ENCODE measurements around the gene SND1. TPM values are rescaled to one million over a fixed set of nuclear protein-coding genes. Genes with fewer than 3 reads are reported as not detected.

The SND1 gene
- total and polyA plus RNA-seq, 2 of the 4 experiments (the other 2 are of a cell fraction), result 154 to 294 TPM

- H2BK120ac ChIP-seq (ENCODE audit: low read depth, low read length), result no peak overlapping the region
- H3K56ac ChIP-seq (ENCODE audit: extremely low read depth, insufficient read depth, low read length), result no peak overlapping the region
- H3K23ac ChIP-seq (ENCODE audit: low read depth, low read length), result no peak overlapping the region
- peaks cover 59 to 70% of the 10 kb centered on the region in 2 experiments for H3K79me1 ChIP-seq (ENCODE audit: low read depth in 1 of 2, low read length in 2 of 2)
- DNase-seq (no peak), ATAC-seq (ENCODE audit: low read depth) (no peak)
- no peak overlapping the region for H2BK15ac ChIP-seq (ENCODE audit: low read depth, low read length)
- no peak overlapping the region for H2AK9ac ChIP-seq (replicated peaks; ENCODE audit: low read depth, low read length, poor library complexity)
- no peak overlapping the region for H2BK20ac ChIP-seq (ENCODE audit: low read depth, low read length)
- in situ Hi-C loops (cut with MboI; ENCODE audit: low sequenced_read_pairs), result no loop called here
- no peak overlapping the region for H2AK5ac ChIP-seq (ENCODE audit: low read depth, low read length)
- H3K9me3 ChIP-seq (ENCODE audit: control insufficient read depth, insufficient read depth, low read length), result no peaks in the 10 kb centered on the region
- WGBS, 2 experiments (ENCODE audit: extremely low coverage in 2 of 2, insufficient read length in 1 of 2), result 94% methylated on average over 7 of the region's 17 CpGs; no CpG with 5 or more reads in 1 of the 2 experiments
- no peak overlapping the region for H3K4ac ChIP-seq (ENCODE audit: low read depth, low read length)
- H2BK5ac ChIP-seq (ENCODE audit: low read depth, low read length, poor library complexity, severe bottlenecking), result no peak overlapping the region
- dilution Hi-C loops (cut with HindIII; ENCODE audit: low sequenced_read_pairs, unreplicated experiment), result no loop called here
- H3K36me3 ChIP-seq (ENCODE audit: control insufficient read depth, insufficient read depth, low read length), result peaks cover 6% of the 10 kb centered on the region
- no peak overlapping the region for H4K91ac ChIP-seq (ENCODE audit: insufficient read depth, low read depth, low read length)
- peaks cover 20% of the 10 kb centered on the region for H3K9me1 ChIP-seq (ENCODE audit: insufficient read depth, low read length)
- H2AFZ ChIP-seq (replicated peaks; ENCODE audit: low read length, poor library complexity), result no peak overlapping the region
- POLR2A ChIA-PET (ENCODE audit: unreplicated experiment), result no interaction called here
- H3K27ac ChIP-seq (ENCODE audit: insufficient read depth, low read length), result no peak overlapping the region
- peaks cover 84% of the 10 kb centered on the region for H4K20me1 ChIP-seq (ENCODE audit: insufficient read depth, low read length)
- H3K27me3 ChIP-seq (ENCODE audit: control insufficient read depth, insufficient read depth, low read length), result no peaks in the 10 kb centered on the region
- BruUV-seq (replicated peaks), result no TSS peak
- H3K14ac ChIP-seq (replicated peaks; ENCODE audit: low read depth, low read length), result no peak overlapping the region
- no peak overlapping the region for H3K9ac ChIP-seq (ENCODE audit: low read depth, low read length)
- no peak overlapping the region for H4K5ac ChIP-seq (ENCODE audit: low read depth, low read length)
- no peak overlapping the region for H4K8ac ChIP-seq (ENCODE audit: low read depth in 2 of 2, low read length in 2 of 2)
- no peak for TF ChIP-seq ELK1 (IDR thresholded peaks at IDR 0.05; ENCODE audit: borderline replicate concordance, low read depth, low read length)
- H3K4me3 ChIP-seq (ENCODE audit: insufficient read depth, low read depth, low read length), result no peak overlapping the region
- no peak overlapping the region for H3K18ac ChIP-seq (ENCODE audit: low read depth, low read length)
- CTCF ChIA-PET, result no interaction called here
- peaks cover 7% of the 10 kb centered on the region; the same call in 1 of the 2 replicates for H3K4me1 ChIP-seq (ENCODE audit: control insufficient read depth, insufficient read depth, low read length)
- no peak overlapping the region for H3K4me2 ChIP-seq (ENCODE audit: low read depth, low read length)
- intact Hi-C loops (cut with micrococcal nuclease), result no loop called here
Measured at GRCh38 chr7:128029405-128029995, 377.5 kb downstream of the SND1 start.
